Trophoblast cell (in vitro differentiated cells and primary cell): ENCODE measurements around the gene ZNF185.
A peak's percentile ranks its signal among the peaks of the same experiment; 100 is the strongest.

Experiments used
- DNase-seq, 2 donors: peaks; one replicate each; pipeline ENCODE4 v3.0.0-alpha.2; 2016
- H2AFZ ChIP-seq: 2 replicates; pipeline ENCODE4 v1.6.1; 2013; ENCODE audit warnings: low read length, moderate library complexity, mild to moderate bottlenecking; ENCODE audit not compliant: insufficient read depth, poor library complexity
- H2AK5ac ChIP-seq: 2 replicates; pipeline ENCODE4 v1.6.1; 2013; ENCODE audit warnings: mild to moderate bottlenecking, low read length
- H2BK120ac ChIP-seq: 2 replicates; pipeline ENCODE4 v1.6.1; 2013; ENCODE audit warnings: low read length, mild to moderate bottlenecking, moderate library complexity; ENCODE audit not compliant: insufficient read depth, poor library complexity
- H2BK12ac ChIP-seq: 2 replicates; pipeline ENCODE4 v1.6.1; 2013; ENCODE audit warnings: mild to moderate bottlenecking, low read length, moderate library complexity
- H2BK5ac ChIP-seq: 2 replicates; pipeline ENCODE4 v1.6.1; 2013; ENCODE audit warnings: low read length, low read depth, moderate library complexity, mild to moderate bottlenecking; ENCODE audit not compliant: poor library complexity
- H3K14ac ChIP-seq: 2 replicates; pipeline ENCODE4 v1.6.1; 2013; ENCODE audit warnings: mild to moderate bottlenecking, low read length
- H3K18ac ChIP-seq: 2 replicates; pipeline ENCODE4 v1.6.1; 2013; ENCODE audit warnings: mild to moderate bottlenecking, low read length
- H3K23ac ChIP-seq: 2 replicates; pipeline ENCODE4 v1.6.1; 2013; ENCODE audit warnings: low read length
- H3K27ac ChIP-seq: 2 replicates; pipeline ENCODE4 v1.5.1; 2013; ENCODE audit warnings: low read depth, mild to moderate bottlenecking, inconsistent platforms, low read length, moderate library complexity
- H3K27me3 ChIP-seq: 2 replicates; pipeline ENCODE4 v1.6.1; 2013; ENCODE audit warnings: inconsistent platforms, mild to moderate bottlenecking, low read length, moderate library complexity; ENCODE audit not compliant: insufficient read depth
- H3K36me3 ChIP-seq, 2 experiments: 1 replicate in 1 of 2; 2 replicates in 1 of 2; pipeline ENCODE4 v1.6.1; 2013; ENCODE audit warnings: low read length in 2 of 2, mild to moderate bottlenecking in 2 of 2, moderate library complexity in 1 of 2; ENCODE audit not compliant: insufficient read depth in 2 of 2, control insufficient read depth in 1 of 2
- H3K4ac ChIP-seq: 2 replicates; pipeline ENCODE4 v1.6.1; 2013; ENCODE audit warnings: low read depth, mild to moderate bottlenecking, low read length, moderate library complexity
- H3K4me1 ChIP-seq, 2 experiments: 1 replicate in 1 of 2; 2 replicates in 1 of 2; pipeline ENCODE4 v1.6.1; 2013; ENCODE audit warnings: low read length in 2 of 2, mild to moderate bottlenecking in 2 of 2, moderate library complexity in 1 of 2; ENCODE audit not compliant: insufficient read depth in 2 of 2, control insufficient read depth in 1 of 2
- H3K4me2 ChIP-seq: 2 replicates; pipeline ENCODE4 v1.6.1; 2013; ENCODE audit warnings: inconsistent platforms, mild to moderate bottlenecking, low read length, moderate library complexity
- H3K4me3 ChIP-seq: 2 replicates; pipeline ENCODE4 v1.5.1; 2013; ENCODE audit warnings: mild to moderate bottlenecking, low read depth, low read length, inconsistent platforms
- H3K79me1 ChIP-seq: one replicate; pipeline ENCODE4 v1.6.1; 2013; ENCODE audit warnings: low read length
- H3K79me2 ChIP-seq: 2 replicates; pipeline ENCODE4 v1.6.1; 2013; ENCODE audit warnings: low read length, mild to moderate bottlenecking; ENCODE audit not compliant: control insufficient read depth, insufficient read depth, poor library complexity
- H3K9ac ChIP-seq: 2 replicates; pipeline ENCODE4 v1.6.1; 2013; ENCODE audit warnings: mild to moderate bottlenecking, low read length
- H3K9me3 ChIP-seq: 2 replicates; pipeline ENCODE4 v1.6.1; 2013; ENCODE audit warnings: low read depth, mild to moderate bottlenecking, control low read depth, inconsistent platforms, low read length; ENCODE audit not compliant: insufficient read depth
- H4K12ac ChIP-seq: 2 replicates; pipeline ENCODE4 v1.6.1; 2013; ENCODE audit warnings: low read depth, mild to moderate bottlenecking, low read length, moderate library complexity
- H4K8ac ChIP-seq: 2 replicates; pipeline ENCODE4 v1.6.1; 2013; ENCODE audit warnings: low read depth, mild to moderate bottlenecking, low read length, moderate library complexity
- H4K91ac ChIP-seq: one replicate; pipeline ENCODE4 v1.6.1; 2013; ENCODE audit warnings: low read depth, mild to moderate bottlenecking, low read length, moderate library complexity
- WGBS: extraction: QIAGEN DNeasy Blood & Tissue Kit; methylation state at CpG from one replicate; pipeline ENCODE4 v1.1.7; 2013; ENCODE audit warnings: missing lambda C conversion rate; ENCODE audit not compliant: insufficient read length, insufficient coverage; ENCODE audit errors: extremely low coverage; 5-methylcytosine and 5-hydroxymethylcytosine counted together

The ZNF185 gene

GRCh38 chrX:152930516-152930915 is 32.6 kb downstream of the ZNF185 start:
- Histone ChIP-seq H3K18ac (no peak overlapping the region), H4K8ac (no peak overlapping the region), H3K4me1 (no peaks in the 10 kb centered on the region), H3K23ac (no peak overlapping the region), H3K4me2 (no peak overlapping the region), H3K79me2 (no peaks in the 10 kb centered on the region), H3K14ac (no peak overlapping the region), H2AFZ (no peak overlapping the region), H3K79me1 (no peaks in the 10 kb centered on the region), H4K12ac (peak overlapping the region; percentile 50), H3K9me3 (no peaks in the 10 kb centered on the region), H3K27me3 (no peaks in the 10 kb centered on the region), H3K9ac (no peak overlapping the region), H3K27ac (no peak overlapping the region), H4K91ac (no peak overlapping the region), H2BK120ac (no peak overlapping the region), H2AK5ac (no peak overlapping the region), H2BK5ac (no peak overlapping the region), H3K4me3 (no peak overlapping the region), H3K4ac (no peak overlapping the region), H3K36me3 (peaks cover 7 to 19% of the 10 kb centered on the region in 2 experiments), H2BK12ac (no peak overlapping the region)
- DNase-seq, result no peak
- whole genome bisulfite sequencing, result no CpG with 5 or more reads among the region's 4 CpGs

DNA sequence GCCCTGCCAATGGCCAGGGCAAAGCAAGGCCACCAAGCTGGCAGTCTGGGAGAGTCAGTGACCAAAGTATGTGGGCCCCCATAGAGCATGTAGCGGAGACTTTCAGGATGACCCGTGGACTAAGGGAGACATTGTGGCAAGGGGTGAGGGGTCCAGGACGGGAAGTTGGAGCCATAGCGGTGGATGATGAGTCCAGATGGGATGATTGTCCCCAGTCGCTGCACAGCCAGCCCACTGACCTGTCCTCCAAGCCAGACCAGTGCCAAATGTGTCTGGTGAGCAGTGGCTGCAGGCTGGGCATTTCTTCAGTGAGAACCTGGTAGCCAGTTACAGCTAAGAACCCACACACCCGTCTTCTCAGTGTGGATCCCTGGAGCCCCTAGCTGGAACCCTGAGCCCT is 34.3 kb downstream of the ZNF185 start:
- no peak overlapping the region for H4K12ac ChIP-seq
- no peaks in the 10 kb centered on the region for H3K9me3 ChIP-seq
- DNase-seq, result no peak
- no CpG with 5 or more reads among the region's 6 CpGs for WGBS
- no peak overlapping the region for H3K18ac ChIP-seq
- H2BK120ac ChIP-seq, result no peak overlapping the region
- H3K36me3 ChIP-seq, result peaks cover 10 to 22% of the 10 kb centered on the region in 2 experiments
- no peak overlapping the region for H3K27ac ChIP-seq
- H3K9ac ChIP-seq, result no peak overlapping the region
- no peak overlapping the region for H3K14ac ChIP-seq
- H4K8ac ChIP-seq, result no peak overlapping the region
- no peaks in the 10 kb centered on the region for H3K79me2 ChIP-seq
- H3K4me2 ChIP-seq, result no peak overlapping the region
- H3K79me1 ChIP-seq, result no peaks in the 10 kb centered on the region
- no peak overlapping the region for H4K91ac ChIP-seq
- no peak overlapping the region for H2BK12ac ChIP-seq
- H3K27me3 ChIP-seq, result no peaks in the 10 kb centered on the region
- no peaks in the 10 kb centered on the region for H3K4me1 ChIP-seq
- H2BK5ac ChIP-seq, result no peak overlapping the region
- no peak overlapping the region for H2AFZ ChIP-seq
- H2AK5ac ChIP-seq, result no peak overlapping the region
- no peak overlapping the region for H3K4ac ChIP-seq
- H3K4me3 ChIP-seq, result no peak overlapping the region
- no peak overlapping the region for H3K23ac ChIP-seq

GRCh38 chrX:152932598-152933175 is 34.8 kb downstream of the ZNF185 start:
- Histone ChIP-seq H3K79me2 (no peaks in the 10 kb centered on the region), H2BK12ac (no peak overlapping the region), H3K4me3 (no peak overlapping the region), H2AK5ac (no peak overlapping the region), H2BK120ac (no peak overlapping the region), H3K4me2 (no peak overlapping the region), H3K36me3 (peaks cover 8 to 23% of the 10 kb centered on the region in 2 experiments), H3K4ac (no peak overlapping the region), H3K27me3 (no peaks in the 10 kb centered on the region), H3K79me1 (no peaks in the 10 kb centered on the region), H3K14ac (no peak overlapping the region), H3K23ac (no peak overlapping the region), H3K4me1 (no peaks in the 10 kb centered on the region), H4K91ac (no peak overlapping the region), H3K9me3 (no peaks in the 10 kb centered on the region), H2AFZ (no peak overlapping the region), H3K9ac (no peak overlapping the region), H3K27ac (no peak overlapping the region), H2BK5ac (no peak overlapping the region), H4K12ac (no peak overlapping the region), H3K18ac (no peak overlapping the region), H4K8ac (no peak overlapping the region)
- DNase-seq, result no peak
- no CpG with 5 or more reads among the region's 8 CpGs for WGBS

- no peak for DNase-seq
- Histone ChIP-seq H2BK12ac (no peak overlapping the region), H3K79me2 (no peaks in the 10 kb centered on the region), H3K9me3 (no peaks in the 10 kb centered on the region), H3K27me3 (no peaks in the 10 kb centered on the region), H2BK5ac (no peak overlapping the region), H3K4me1 (no peaks in the 10 kb centered on the region), H4K12ac (no peak overlapping the region), H4K8ac (no peak overlapping the region), H2AFZ (no peak overlapping the region), H3K36me3 (peaks cover 9 to 29% of the 10 kb centered on the region in 2 experiments), H3K79me1 (no peaks in the 10 kb centered on the region), H3K4me2 (no peak overlapping the region), H3K14ac (no peak overlapping the region), H4K91ac (no peak overlapping the region), H2AK5ac (no peak overlapping the region), H3K4me3 (no peak overlapping the region), H2BK120ac (no peak overlapping the region), H3K23ac (no peak overlapping the region), H3K9ac (no peak overlapping the region), H3K4ac (no peak overlapping the region), H3K27ac (no peak overlapping the region), H3K18ac (no peak overlapping the region)
- WGBS, result no CpG with 5 or more reads among the region's 2 CpGs
Observed at GRCh38 chrX:152936306-152936705, 38.4 kb downstream of the ZNF185 start.
